Rectal smooth muscle tissue (tissue), 1 donor: ENCODE measurements around the gene KIF2A.
A peak's percentile ranks its signal among the peaks of the same experiment; 100 is the strongest.

ENCODE experiments used
- H3K27ac ChIP-seq: one replicate; pipeline ENCODE4 v1.7.0; 2013; ENCODE audit warnings: low read depth, low read length, inconsistent platforms
- H3K27me3 ChIP-seq: one replicate; pipeline ENCODE4 v1.7.0; 2013; ENCODE audit warnings: low read length; ENCODE audit not compliant: control insufficient read depth, insufficient read depth
- H3K36me3 ChIP-seq: one replicate; pipeline ENCODE4 v1.7.0; 2013; ENCODE audit warnings: low read length; ENCODE audit not compliant: control insufficient read depth, insufficient read depth
- H3K4me1 ChIP-seq: one replicate; pipeline ENCODE4 v1.7.0; 2013; ENCODE audit warnings: low read length; ENCODE audit not compliant: control insufficient read depth, insufficient read depth
- H3K4me3 ChIP-seq: one replicate; pipeline ENCODE4 v1.7.0; 2013; ENCODE audit warnings: low read length
- H3K9ac ChIP-seq: one replicate; pipeline ENCODE4 v1.7.0; 2013; ENCODE audit warnings: low read length

Gene KIF2A

DNA sequence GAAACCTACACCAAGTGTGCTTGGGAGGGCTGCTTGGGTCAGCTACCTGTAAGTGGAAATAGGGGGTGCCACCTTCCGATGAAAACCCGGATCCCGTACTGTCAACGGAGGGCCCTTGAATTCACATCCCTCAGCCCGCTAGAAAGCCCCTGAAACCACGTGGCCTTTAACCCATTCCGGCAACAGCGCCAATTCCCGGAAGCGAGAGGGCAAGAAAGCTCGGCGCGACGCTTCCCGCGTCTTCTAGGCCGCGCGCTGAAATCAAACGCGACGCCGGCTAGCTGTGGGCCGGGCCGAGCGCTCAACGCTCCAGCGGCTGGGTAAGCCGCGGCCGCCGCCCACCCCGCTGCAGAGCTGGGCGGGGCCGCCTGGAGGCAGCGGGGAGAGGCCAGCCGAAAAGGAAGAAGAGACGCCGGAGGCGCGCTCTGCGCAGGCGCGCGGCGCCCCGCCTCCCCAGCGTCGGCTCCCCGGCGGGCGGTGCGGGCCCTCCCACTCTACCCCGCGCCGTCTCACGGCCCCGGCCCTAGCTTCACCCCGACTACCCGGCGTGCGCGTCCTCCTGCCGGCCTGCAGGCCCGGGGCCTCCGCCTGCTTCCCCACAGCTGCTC lies at the start of gene KIF2A:
KIF2A (plus strand) TSS at position 492 of the 608 bp plus-strand sequence. CDS start 267 bp downstream, outside the sequence.
- no peaks in the 10 kb centered on the region for H3K27me3 ChIP-seq
- no peaks in the 10 kb centered on the region for H3K4me1 ChIP-seq
- no peaks in the 10 kb centered on the region for H3K36me3 ChIP-seq
- peak within 1 kb of the TSS; percentile 82 for H3K27ac ChIP-seq
- peak within 1 kb of the TSS; percentile 89 for H3K9ac ChIP-seq
- peak within 1 kb of the TSS; percentile 83 for H3K4me3 ChIP-seq

DNA sequence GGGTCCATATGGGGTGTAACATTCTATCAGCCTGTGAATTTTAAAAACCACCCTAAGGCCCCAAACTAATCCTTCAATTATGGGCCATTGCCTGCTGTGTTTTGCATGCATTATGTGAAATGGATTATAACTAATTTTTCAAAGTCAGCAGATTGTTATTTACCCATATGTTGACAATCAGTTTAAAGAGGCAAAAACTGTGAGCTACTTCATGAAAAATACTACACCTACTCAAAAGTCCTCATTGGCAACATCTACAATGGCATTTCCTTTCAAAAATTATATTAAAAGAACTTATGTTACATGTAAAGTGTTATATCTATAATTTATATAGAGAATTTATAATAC lies 49.0 kb upstream of the KIF2A start:
- no peaks in the 10 kb centered on the region for H3K27me3 ChIP-seq
- H3K4me3 ChIP-seq: no peak overlapping the region
- H3K9ac ChIP-seq: no peak overlapping the region
- H3K4me1 ChIP-seq: no peaks in the 10 kb centered on the region
- H3K36me3 ChIP-seq: no peaks in the 10 kb centered on the region
- H3K27ac ChIP-seq: no peak overlapping the region

DNA sequence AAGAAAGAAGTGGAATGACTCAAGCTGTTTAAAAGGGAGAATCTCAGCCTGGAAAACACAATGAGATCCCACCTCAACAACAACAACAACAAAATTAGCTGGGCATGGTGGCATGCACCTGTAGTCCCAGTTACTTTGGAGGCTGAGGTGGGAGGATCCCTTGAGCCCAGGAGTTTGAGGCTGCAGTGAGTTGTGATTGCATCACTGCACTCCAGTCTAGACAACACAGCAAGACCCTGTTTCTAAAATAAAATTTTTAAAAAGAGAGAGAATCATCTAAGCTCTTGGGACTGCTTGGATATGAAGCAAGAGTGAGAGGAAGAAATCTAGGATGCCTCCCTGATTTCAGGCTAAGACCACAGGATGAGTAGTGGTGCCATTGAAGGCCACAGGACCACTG lies 47.4 kb upstream of the KIF2A start:
- Histone ChIP-seq H3K27ac (no peak overlapping the region), H3K27me3 (no peaks in the 10 kb centered on the region), H3K36me3 (no peaks in the 10 kb centered on the region), H3K4me1 (no peaks in the 10 kb centered on the region), H3K4me3 (no peak overlapping the region), H3K9ac (no peak overlapping the region)

DNA sequence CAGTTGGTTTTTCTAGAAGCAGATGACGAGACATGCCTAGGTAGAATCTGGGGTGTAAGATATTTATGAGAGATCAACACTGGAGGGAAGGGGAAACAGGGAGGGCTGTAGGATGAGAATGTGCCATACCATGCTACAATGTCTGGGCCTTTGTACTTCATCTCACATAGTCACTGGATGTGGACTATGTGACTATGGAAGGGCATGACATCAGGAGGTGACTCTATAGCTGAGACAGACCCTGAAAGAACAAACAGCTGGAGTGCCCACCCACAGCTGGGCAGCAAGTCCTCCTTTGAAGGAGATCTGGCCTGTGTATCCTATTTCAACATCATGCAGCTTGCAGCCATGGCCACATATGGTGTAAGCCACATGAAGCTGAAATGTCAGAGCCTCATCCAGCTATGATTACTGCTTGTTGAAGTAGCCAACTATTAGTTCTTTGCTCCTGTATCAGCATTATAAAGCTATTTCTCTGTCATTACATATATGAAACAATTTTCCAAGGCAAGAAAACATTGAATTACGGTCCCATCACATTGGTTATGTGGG lies 46.2 kb upstream of the KIF2A start:
- H3K9ac ChIP-seq: no peak overlapping the region
- H3K27ac ChIP-seq: no peak overlapping the region
- no peak overlapping the region for H3K4me3 ChIP-seq
- no peaks in the 10 kb centered on the region for H3K27me3 ChIP-seq
- H3K36me3 ChIP-seq: no peaks in the 10 kb centered on the region
- H3K4me1 ChIP-seq: no peaks in the 10 kb centered on the region

DNA sequence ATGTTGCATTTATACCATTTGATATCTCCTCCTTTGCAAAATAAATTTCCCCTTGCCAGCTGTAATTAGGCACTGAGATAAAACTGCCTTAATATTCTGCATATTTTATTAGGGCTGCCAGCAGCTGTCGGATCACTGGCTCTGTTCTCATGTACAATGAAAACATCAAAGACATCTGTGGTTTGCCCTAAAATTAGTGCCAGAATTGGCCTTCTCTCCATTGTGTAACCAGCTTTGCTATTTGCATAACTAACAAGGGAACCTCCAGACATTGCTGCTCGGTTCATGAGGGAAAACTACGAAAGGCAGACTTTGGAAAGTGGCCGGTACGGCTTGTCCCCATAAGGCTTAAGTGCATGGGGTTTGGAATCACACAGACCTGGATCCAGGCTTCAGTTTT lies 45.5 kb upstream of the KIF2A start:
- no peak overlapping the region for H3K4me3 ChIP-seq
- no peaks in the 10 kb centered on the region for H3K4me1 ChIP-seq
- no peaks in the 10 kb centered on the region for H3K36me3 ChIP-seq
- H3K27ac ChIP-seq: no peak overlapping the region
- no peaks in the 10 kb centered on the region for H3K27me3 ChIP-seq
- H3K9ac ChIP-seq: no peak overlapping the region

DNA sequence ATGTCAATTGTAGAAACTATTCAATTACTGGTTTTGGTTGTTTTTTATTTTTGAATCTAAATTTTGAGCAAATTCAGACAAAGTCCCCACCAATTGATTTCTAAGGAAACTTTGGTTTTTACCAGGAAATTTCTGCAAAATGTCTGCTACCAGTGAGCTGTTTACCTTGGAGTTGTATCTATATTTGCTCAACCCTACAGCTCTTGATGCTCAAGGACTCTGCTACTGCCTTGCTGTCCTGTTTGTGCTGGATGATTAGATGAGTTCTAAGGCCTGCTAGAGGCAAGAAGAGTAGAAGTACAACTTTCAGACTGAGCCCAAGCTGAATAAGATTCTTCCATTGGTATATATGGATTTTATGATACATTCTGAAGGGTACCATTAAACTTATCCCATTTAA lies 42.6 kb upstream of the KIF2A start:
- Histone ChIP-seq H3K27ac (no peak overlapping the region), H3K9ac (no peak overlapping the region), H3K4me3 (no peak overlapping the region), H3K27me3 (no peaks in the 10 kb centered on the region), H3K4me1 (no peaks in the 10 kb centered on the region), H3K36me3 (no peaks in the 10 kb centered on the region)

DNA sequence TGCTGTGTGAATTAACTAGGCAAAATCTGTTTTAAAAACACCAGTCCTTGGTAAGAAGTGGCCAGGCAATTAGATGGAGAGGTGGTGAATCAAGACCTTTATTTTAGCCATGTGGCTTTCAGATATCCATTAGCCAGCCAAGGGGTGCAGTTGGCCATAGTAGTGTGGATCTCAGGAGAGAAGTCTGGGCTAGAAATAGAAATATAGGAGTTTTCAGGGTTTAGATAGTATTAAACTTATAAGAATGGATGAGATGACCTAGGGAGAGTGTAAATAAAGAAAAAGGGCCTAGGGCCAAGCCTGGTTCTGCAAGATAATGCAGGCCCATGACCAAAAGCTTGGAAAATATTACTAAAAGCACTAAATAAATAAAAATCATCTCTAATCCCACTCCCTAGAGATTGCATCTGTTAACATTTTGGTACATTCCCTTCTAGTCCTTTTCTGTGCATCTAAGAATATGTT lies 40.3 kb upstream of the KIF2A start:
- H3K4me3 ChIP-seq: no peak overlapping the region
- no peaks in the 10 kb centered on the region for H3K4me1 ChIP-seq
- H3K27ac ChIP-seq: no peak overlapping the region
- no peaks in the 10 kb centered on the region for H3K27me3 ChIP-seq
- no peak overlapping the region for H3K9ac ChIP-seq
- no peaks in the 10 kb centered on the region for H3K36me3 ChIP-seq

DNA sequence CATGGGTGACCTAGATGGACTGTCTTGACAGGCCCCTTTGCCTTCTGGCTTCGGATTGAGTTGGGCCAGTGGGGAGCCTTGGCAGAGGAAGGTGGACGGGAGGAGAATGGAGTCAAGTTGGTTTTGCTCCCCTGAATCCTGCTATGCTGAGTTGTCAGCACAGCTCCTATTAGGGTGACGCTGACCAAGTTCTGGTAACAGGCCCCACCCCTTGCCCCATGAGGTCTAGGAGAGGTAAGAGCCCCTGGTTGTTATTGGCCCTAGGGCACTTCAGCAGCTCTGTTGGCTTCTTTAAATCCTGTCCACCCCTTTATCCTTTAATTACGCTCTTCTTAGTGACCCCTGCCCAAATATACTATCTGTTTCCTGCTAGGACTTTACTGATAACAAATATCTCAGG lies 39.4 kb upstream of the KIF2A start:
- Histone ChIP-seq H3K4me3 (no peak overlapping the region), H3K27me3 (no peaks in the 10 kb centered on the region), H3K27ac (no peak overlapping the region), H3K9ac (no peak overlapping the region), H3K36me3 (no peaks in the 10 kb centered on the region), H3K4me1 (no peaks in the 10 kb centered on the region)

DNA sequence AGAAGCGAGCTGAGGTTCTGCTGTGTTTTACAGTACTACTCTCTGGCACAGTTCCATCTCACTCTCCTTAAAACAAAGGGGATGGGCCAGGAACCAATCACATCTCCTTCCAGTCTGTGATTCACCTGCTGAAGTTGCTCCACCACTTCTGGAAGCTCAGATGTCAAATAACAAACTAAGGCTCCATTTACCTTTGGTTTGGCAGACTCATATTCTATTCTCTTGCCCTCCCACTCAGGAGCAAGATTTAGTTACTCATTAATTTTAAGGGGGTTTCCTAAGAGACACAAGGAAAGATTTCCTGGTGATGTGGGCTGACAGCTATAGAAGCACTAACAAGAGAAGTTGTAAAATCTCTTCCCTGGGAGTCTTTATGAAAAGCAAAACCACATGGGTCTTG lies 37.8 kb upstream of the KIF2A start:
- Histone ChIP-seq H3K9ac (no peak overlapping the region), H3K27me3 (no peaks in the 10 kb centered on the region), H3K36me3 (no peaks in the 10 kb centered on the region), H3K27ac (no peak overlapping the region), H3K4me1 (no peaks in the 10 kb centered on the region), H3K4me3 (no peak overlapping the region)

DNA sequence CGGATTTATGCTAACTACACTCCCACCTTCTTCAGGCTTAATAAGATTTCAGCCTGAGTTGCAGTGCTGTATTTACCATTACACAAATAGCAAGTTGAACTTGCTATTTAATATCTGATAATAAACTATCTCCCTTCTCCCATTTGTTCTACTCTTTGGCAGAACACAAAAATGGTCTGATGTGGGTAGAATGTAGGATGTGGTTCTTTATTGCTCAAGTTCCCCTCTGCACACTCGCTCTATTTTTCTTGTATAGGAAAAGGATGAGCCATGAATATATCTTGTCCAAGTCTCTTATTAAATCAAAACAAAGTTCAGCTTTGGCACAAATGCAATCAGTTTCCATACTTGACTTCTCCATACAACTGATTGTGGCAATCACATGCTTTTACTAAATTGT lies 37.2 kb upstream of the KIF2A start:
- no peaks in the 10 kb centered on the region for H3K27me3 ChIP-seq
- H3K27ac ChIP-seq: no peak overlapping the region
- H3K9ac ChIP-seq: no peak overlapping the region
- no peak overlapping the region for H3K4me3 ChIP-seq
- H3K4me1 ChIP-seq: no peaks in the 10 kb centered on the region
- no peaks in the 10 kb centered on the region for H3K36me3 ChIP-seq

DNA sequence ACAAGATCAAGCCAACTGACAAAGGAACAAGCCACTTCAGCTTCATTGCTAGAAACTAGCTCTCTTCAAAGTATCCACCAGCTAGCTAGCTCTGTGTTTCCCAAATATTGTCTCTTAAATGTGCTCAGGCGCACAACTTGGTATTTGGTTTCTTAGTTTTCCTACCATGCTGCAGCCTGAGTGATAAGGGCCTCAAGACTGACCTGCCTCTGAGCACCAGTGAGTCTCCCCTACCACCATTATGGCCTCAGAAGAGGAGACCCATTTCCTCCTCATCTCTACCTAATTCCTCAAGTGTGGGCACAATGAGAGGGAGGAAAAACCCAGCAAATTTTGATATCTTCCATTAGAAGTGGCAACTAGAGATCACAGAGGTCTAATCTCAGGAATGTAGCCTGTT lies 34.6 kb upstream of the KIF2A start:
- Histone ChIP-seq H3K36me3 (no peaks in the 10 kb centered on the region), H3K4me1 (no peaks in the 10 kb centered on the region), H3K9ac (no peak overlapping the region), H3K27ac (no peak overlapping the region), H3K4me3 (no peak overlapping the region), H3K27me3 (no peaks in the 10 kb centered on the region)

DNA sequence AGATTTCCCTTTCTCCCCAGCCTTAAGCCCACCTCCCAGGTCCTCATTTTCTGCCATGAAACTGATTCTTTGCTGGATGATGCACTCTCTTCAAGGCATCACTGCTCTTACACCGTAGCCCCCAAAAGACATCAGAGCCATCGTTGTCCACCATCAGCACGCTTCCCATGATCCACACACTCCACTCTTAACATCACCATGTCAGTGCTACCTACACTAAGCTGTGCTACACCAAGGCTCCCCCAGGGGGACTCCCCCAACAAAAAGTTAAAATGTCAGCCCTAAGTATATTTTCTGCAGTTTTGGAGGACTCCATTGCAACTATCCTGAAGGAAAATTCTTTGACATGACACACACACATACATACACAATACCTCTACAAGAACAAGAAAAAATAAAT lies 34.1 kb upstream of the KIF2A start:
- no peaks in the 10 kb centered on the region for H3K36me3 ChIP-seq
- H3K4me1 ChIP-seq: no peaks in the 10 kb centered on the region
- H3K4me3 ChIP-seq: no peak overlapping the region
- no peak overlapping the region for H3K27ac ChIP-seq
- no peaks in the 10 kb centered on the region for H3K27me3 ChIP-seq
- H3K9ac ChIP-seq: no peak overlapping the region

DNA sequence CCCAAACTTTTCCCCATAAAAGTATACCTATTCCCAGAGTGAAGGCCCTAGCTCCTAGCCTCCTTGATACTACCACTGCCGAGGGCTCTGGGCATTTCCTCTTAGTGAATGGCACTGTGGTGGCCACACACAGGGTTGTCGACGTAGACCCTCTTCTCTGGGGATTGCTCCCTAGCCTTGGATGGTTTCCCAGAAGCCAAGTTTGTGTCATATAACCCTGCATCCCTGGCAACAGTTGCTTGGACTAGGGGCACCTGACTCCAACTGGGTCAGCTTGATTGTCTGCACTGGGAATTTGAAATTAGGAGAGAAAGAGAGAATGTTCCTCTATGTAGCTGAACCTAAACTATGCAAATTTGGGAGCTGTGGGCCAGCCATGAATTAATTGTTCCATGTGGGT lies 32.3 kb upstream of the KIF2A start:
- Histone ChIP-seq H3K4me3 (no peak overlapping the region), H3K36me3 (no peaks in the 10 kb centered on the region), H3K4me1 (no peaks in the 10 kb centered on the region), H3K9ac (no peak overlapping the region), H3K27ac (no peak overlapping the region), H3K27me3 (no peaks in the 10 kb centered on the region)
